H1 (cell line): Measurements from ENCODE around the gene TNPO3. TPM values are rescaled to one million over a fixed set of nuclear protein-coding genes. Genes with fewer than 3 reads are reported as not detected.
A peak's percentile ranks its signal among the peaks of the same experiment; 100 is the strongest.

Experiments used
- CTCF ChIA-PET: fragments of 300-600 bp; sonication (Branson Sonifier 250); formaldehyde crosslinking; loops from one replicate; lab custom pipeline; 2021; ENCODE audit not compliant: partially characterized antibody; lab: Charles Lee
- POLR2A ChIA-PET: fragments of 300-600 bp; sonication (Branson Sonifier 250); formaldehyde crosslinking; loops from one replicate; lab custom pipeline; 2021; ENCODE audit warnings: inconsistent platforms; ENCODE audit not compliant: partially characterized antibody; lab: Charles Lee
- DNase-seq, 2 experiments: peaks; one replicate each; pipeline versions ENCODE4 v3.0.0 to v3.0.0-alpha.2; 2010 to 2022; ENCODE audit warnings: low spot score in 2 of 2, low read depth in 1 of 2, mixed read lengths in 1 of 2
- FAIRE-seq: peaks from 2 replicates; lab custom pipeline; 2011; peaks lifted over from hg19 to GRCh38; lab: Jason Lieb, UNC
- H2AFZ ChIP-seq: 2 replicates; pipeline ENCODE4 v1.8.1; 2012; ENCODE audit warnings: low read length, inconsistent platforms
- H2AK5ac ChIP-seq: 2 replicates; pipeline ENCODE4 v1.6.1; 2013; ENCODE audit warnings: low read depth, low read length
- H2BK120ac ChIP-seq: replicated peaks from 2 replicates; pipeline ENCODE3; 2013; ENCODE audit warnings: low read depth, low read length, inconsistent platforms
- H2BK12ac ChIP-seq: 2 replicates; pipeline ENCODE4 v1.6.1; 2013; ENCODE audit warnings: low read depth, low read length
- H2BK15ac ChIP-seq: 2 replicates; pipeline ENCODE4 v1.6.1; 2013; ENCODE audit warnings: low read length
- H2BK20ac ChIP-seq: 2 replicates; pipeline ENCODE4 v1.6.1; 2013; ENCODE audit warnings: low read length
- H2BK5ac ChIP-seq: 2 replicates; pipeline ENCODE4 v1.6.1; 2013; ENCODE audit warnings: low read depth, low read length
- H3K14ac ChIP-seq: 2 replicates; pipeline ENCODE4 v1.6.1; 2013; ENCODE audit warnings: inconsistent platforms; ENCODE audit not compliant: insufficient read length
- H3K18ac ChIP-seq: 2 replicates; pipeline ENCODE4 v1.6.1; 2013; ENCODE audit warnings: low read length; ENCODE audit errors: extremely low read depth
- H3K23ac ChIP-seq: 2 replicates; pipeline ENCODE4 v1.6.1; 2013; ENCODE audit warnings: inconsistent platforms; ENCODE audit not compliant: insufficient read length
- H3K23me2 ChIP-seq: 2 replicates; pipeline ENCODE4 v1.6.1; 2013; ENCODE audit warnings: low read depth, low read length
- H3K27ac ChIP-seq: 2 replicates; pipeline ENCODE4 v1.6.1; 2011; ENCODE audit warnings: low read depth, low read length, inconsistent platforms
- H3K27me3 ChIP-seq, 4 experiments: replicated peaks in 1 of 4; 1 replicate in 1 of 4; 2 replicates in 3 of 4; pipeline versions ENCODE4 v1.6.1 to v1.8.1; 2011 to 2013; ENCODE audit warnings: low read length in 3 of 4, mild to moderate bottlenecking in 3 of 4, inconsistent platforms in 2 of 4, mixed read lengths in 2 of 4, moderate library complexity in 1 of 4; ENCODE audit not compliant: control insufficient read depth in 3 of 4, insufficient read depth in 3 of 4; ENCODE audit errors: extremely low read depth in 1 of 4
- H3K36me3 ChIP-seq, 4 experiments: 2 replicates each; pipeline versions ENCODE4 v1.6.1 to v1.8.1; 2011 to 2013; ENCODE audit warnings: mild to moderate bottlenecking in 4 of 4, low read length in 3 of 4, moderate library complexity in 2 of 4, control low read depth in 1 of 4, inconsistent platforms in 1 of 4; ENCODE audit not compliant: insufficient read depth in 4 of 4, control insufficient read depth in 2 of 4
- H3K4ac ChIP-seq: replicated peaks from 2 replicates; pipeline ENCODE3; 2013; ENCODE audit warnings: low read length, low read depth, mixed read lengths, inconsistent platforms; ENCODE audit not compliant: insufficient read length
- H3K4me1 ChIP-seq, 4 experiments: replicated peaks in 1 of 4; 1 replicate in 1 of 4; 2 replicates in 3 of 4; pipeline versions ENCODE4 v1.6.1 to v1.8.1; 2011 to 2013; ENCODE audit warnings: low read length in 3 of 4, inconsistent platforms in 2 of 4, mixed read lengths in 1 of 4; ENCODE audit not compliant: insufficient read depth in 4 of 4, control insufficient read depth in 3 of 4
- H3K4me2 ChIP-seq, 2 experiments: 2 replicates each; pipeline versions ENCODE4 v1.6.1 to v1.8.1; 2011 to 2013; ENCODE audit warnings: low read depth in 2 of 2, low read length in 2 of 2, control low read depth in 1 of 2, inconsistent platforms in 1 of 2, mild to moderate bottlenecking in 1 of 2; ENCODE audit not compliant: insufficient read depth in 1 of 2
- H3K4me3 ChIP-seq, 4 experiments: fragments of 200-600, 300-600 bp in 1 of 4; sonication (generic), shearing (Covaris generic), sonication (Bioruptor Twin) in 1 of 4; 2 replicates each; pipeline versions ENCODE4 v1.5.1 to v1.8.1; 2011 to 2016; ENCODE audit warnings: low read length in 4 of 4, low read depth in 3 of 4, control low read depth in 2 of 4, inconsistent platforms in 2 of 4, mild to moderate bottlenecking in 2 of 4, mixed read lengths in 1 of 4, moderate library complexity in 1 of 4; ENCODE audit not compliant: insufficient read depth in 2 of 4; ENCODE audit errors: extremely low read depth in 1 of 4
- H3K56ac ChIP-seq: replicated peaks from 2 replicates; pipeline ENCODE3; 2013; ENCODE audit warnings: low read depth, mild to moderate bottlenecking, mixed read lengths, low read length, inconsistent platforms; ENCODE audit not compliant: insufficient read length
- H3K79me1 ChIP-seq: 2 replicates; pipeline ENCODE4 v1.6.1; 2013; ENCODE audit warnings: low read depth, low read length, control low read depth
- H3K79me2 ChIP-seq, 2 experiments: 2 replicates each; pipeline versions ENCODE4 v1.6.1 to v1.8.1; 2012 to 2013; ENCODE audit warnings: low read length in 2 of 2, mild to moderate bottlenecking in 2 of 2, inconsistent platforms in 1 of 2; ENCODE audit not compliant: insufficient read depth in 2 of 2, control insufficient read depth in 1 of 2
- H3K9ac ChIP-seq, 4 experiments: replicated peaks in 1 of 4; 1 replicate in 1 of 4; 2 replicates in 3 of 4; pipeline versions ENCODE4 v1.6.1 to v1.8.1; 2011 to 2013; ENCODE audit warnings: low read depth in 3 of 4, low read length in 3 of 4, control low read depth in 2 of 4, mild to moderate bottlenecking in 2 of 4, moderate library complexity in 2 of 4, inconsistent platforms in 1 of 4; ENCODE audit errors: extremely low read depth in 1 of 4
- H3K9me3 ChIP-seq, 2 experiments: 2 replicates each; pipeline versions ENCODE4 v1.6.1 to v1.8.1; 2012 to 2013; ENCODE audit warnings: mild to moderate bottlenecking in 2 of 2, moderate library complexity in 2 of 2, control low read depth in 1 of 2, inconsistent platforms in 1 of 2, low read depth in 1 of 2, low read length in 1 of 2, mixed read lengths in 1 of 2; ENCODE audit not compliant: insufficient read depth in 2 of 2
- H4K20me1 ChIP-seq, 2 experiments: replicated peaks in 1 of 2; 2 replicates each; pipeline versions ENCODE3 to v1.8.1; 2011 to 2013; ENCODE audit warnings: inconsistent platforms in 2 of 2, low read length in 2 of 2, mild to moderate bottlenecking in 1 of 2; ENCODE audit not compliant: insufficient read depth in 2 of 2, control insufficient read depth in 1 of 2
- H4K5ac ChIP-seq: 2 replicates; pipeline ENCODE4 v1.6.1; 2013; ENCODE audit warnings: low read length, low read depth, mixed read lengths, inconsistent platforms; ENCODE audit not compliant: insufficient read length
- H4K8ac ChIP-seq: 2 replicates; pipeline ENCODE4 v1.8.0; 2013; ENCODE audit warnings: mild to moderate bottlenecking, moderate library complexity, low read length, inconsistent platforms; ENCODE audit not compliant: insufficient read depth; ENCODE audit errors: extremely low read depth
- H4K91ac ChIP-seq: replicated peaks from 2 replicates; pipeline ENCODE3; 2013; ENCODE audit warnings: low read length, mixed read lengths, inconsistent platforms; ENCODE audit not compliant: insufficient read length
- CREB1 ChIP-seq: IDR thresholded peaks from 2 replicates; pipeline ENCODE4 v1.6.1; 2012; ENCODE audit warnings: inconsistent platforms
- GABPA ChIP-seq: IDR thresholded peaks from 2 replicates; pipeline ENCODE4 v1.6.1; 2011; ENCODE audit warnings: mild to moderate bottlenecking, low read length, moderate library complexity, borderline replicate concordance; ENCODE audit not compliant: insufficient read depth
- KDM4A ChIP-seq: IDR thresholded peaks from one replicate; pipeline ENCODE4 v1.7.1; 2012; ENCODE audit warnings: low read depth, mild to moderate bottlenecking, moderate library complexity, low read length, inconsistent platforms; ENCODE audit not compliant: severe bottlenecking
- RBBP5 ChIP-seq: IDR thresholded peaks from 2 replicates; pipeline ENCODE4 v1.7.1; 2012; ENCODE audit warnings: low read depth, mild to moderate bottlenecking, inconsistent platforms, low read length, moderate library complexity, borderline replicate concordance
- SAP30 ChIP-seq: fragments of 300-600 bp; sonication (generic); IDR thresholded peaks from 2 replicates; pipeline ENCODE4 v1.7.1; 2012; ENCODE audit warnings: low read length, moderate library complexity, mild to moderate bottlenecking, inconsistent platforms; ENCODE audit not compliant: insufficient read depth, insufficient replicate concordance
- SRF ChIP-seq: IDR thresholded peaks from 2 replicates; pipeline ENCODE4 v1.6.1; 2011; ENCODE audit warnings: mild to moderate bottlenecking, low read depth, low read length, moderate library complexity
- TBP ChIP-seq: IDR thresholded peaks from 2 replicates; pipeline ENCODE4 v1.6.1; 2011; ENCODE audit warnings: low read depth, low read length, improper control_type of control experiment
- TEAD4 ChIP-seq: IDR thresholded peaks from 2 replicates; pipeline ENCODE4 v1.6.1; 2012; ENCODE audit warnings: low read depth, low read length, inconsistent platforms, mixed read lengths
- YY1 ChIP-seq: IDR thresholded peaks from 2 replicates; pipeline ENCODE4 v1.6.1; 2011; ENCODE audit warnings: low read depth, mild to moderate bottlenecking, low read length
- WGBS, 2 experiments: shearing (Covaris generic) in 1 of 2; methylation state at CpG; one replicate each; pipeline versions ENCODE4 v1.1.6 to v1.1.7; 2013 to 2015; ENCODE audit warnings: low lambda C conversion rate in 2 of 2, mixed read lengths in 2 of 2, inconsistent platforms in 1 of 2, low coverage in 1 of 2, missing lambda C conversion rate in 1 of 2; ENCODE audit not compliant: insufficient replicate concordance in 2 of 2, insufficient coverage in 1 of 2, insufficient read length in 1 of 2; ENCODE audit errors: extremely low coverage in 1 of 2, missing lambda C conversion rate in 1 of 2; 5-methylcytosine and 5-hydroxymethylcytosine counted together
- polyA plus RNA-seq, 7 experiments: library from polyadenylated mRNA; depleted of rRNA in 3 of 7; stranded (reverse) in 5 of 7; unstranded in 2 of 7; fragments of >200 nt in 5 of 7; fragments of 200-250 nt in 2 of 7; gene quantifications; 1 replicate in 5 of 7; 2 replicates in 1 of 7; 4 replicates in 1 of 7; pipeline versions ENCODE4 v1.2.1 to v1.2.3, GENCODE V29; 2011 to 2013; ENCODE audit warnings: missing spikeins in 2 of 7, mixed read lengths in 2 of 7
- total RNA-seq: library from RNA; stranded (reverse); fragmentation: NEBNext Ultra II Directional; extraction: Animal tissue kit (Norgen Biotek cat#: 25700); gene quantifications from 2 replicates; pipeline ENCODE4 v1.2.1, GENCODE V29; 2021

TNPO3 gene
- total and polyA plus RNA-seq, 2 of the 8 experiments (the other 6 are each of a cell fraction or from before 2014, with no cell fraction given), result 67.6 to 99.2 TPM

- Histone ChIP-seq H3K79me1 (no peaks in the 10 kb centered on the region), H2BK15ac (no peak overlapping the region), H4K91ac (no peak overlapping the region), H4K20me1 (peaks cover 0 to 1% of the 10 kb centered on the region in 2 experiments), H3K4me2 (no peak overlapping the region), H3K4me3 (no peak overlapping the region), H3K14ac (no peak overlapping the region), H3K23me2 (no peaks in the 10 kb centered on the region; the same call in 1 of the 2 replicates), H3K27me3 (peaks cover 7 to 16% (median 15%) of the 10 kb centered on the region in 4 experiments; a peak in 6 of 7 replicates), H2BK12ac (no peak overlapping the region), H2BK5ac (no peak overlapping the region), H3K18ac (no peak overlapping the region), H4K5ac (no peak overlapping the region), H3K9ac (no peak overlapping the region), H2BK20ac (no peak overlapping the region), H3K36me3 (no peaks in the 10 kb centered on the region), H3K4ac (no peak overlapping the region), H3K27ac (no peak overlapping the region), H2BK120ac (no peak overlapping the region), H2AFZ (no peak overlapping the region), H3K79me2 (no peaks in the 10 kb centered on the region), H3K56ac (no peak overlapping the region), H4K8ac (no peak overlapping the region), H3K4me1 (peaks cover 2 to 6% (median 3%) of the 10 kb centered on the region in 4 experiments; a peak in 4 of 7 replicates), H2AK5ac (no peak overlapping the region), H3K23ac (no peak overlapping the region), H3K9me3 (no peaks in the 10 kb centered on the region)
- POLR2A ChIA-PET, result interaction anchor here (1.8 to 2.5 kb wide), 2 partner anchors 10 to 13 kb away, joined by 5 to 8 read pairs; no protein-coding TSS in a partner anchor
- DNase-seq (peak in 1 of 2 experiments; percentile 42), FAIRE-seq (no peak)
- CTCF ChIA-PET, result interaction anchor here (0.6 to 4.5 kb wide), 9 partner anchors 10 to 113 kb away, joined by 3 to 32 read pairs (median 3); partner anchors contain the start of gene KCP
- WGBS, 2 experiments, result 84% methylated on average over 13 of the region's 13 CpGs; no CpG with 5 or more reads in 1 of the 2 experiments
- TF ChIP-seq TEAD4 (no peak), SAP30 (no peak), SRF (no peak), GABPA (no peak), YY1 (no peak), CREB1 (no peak), TBP (no peak), KDM4A (no peak), RBBP5 (no peak)
Measured at GRCh38 chr7:128920913-128921582, 133.9 kb downstream of the TNPO3 start.
